ENCODE measurements around the gene KCMF1. TPM values are rescaled to one million over a fixed set of nuclear protein-coding genes. Genes with fewer than 3 reads are reported as not detected.

The KCMF1 gene
- total RNA-seq, 1 experiment from 2014 or later = 163 TPM

DNA sequence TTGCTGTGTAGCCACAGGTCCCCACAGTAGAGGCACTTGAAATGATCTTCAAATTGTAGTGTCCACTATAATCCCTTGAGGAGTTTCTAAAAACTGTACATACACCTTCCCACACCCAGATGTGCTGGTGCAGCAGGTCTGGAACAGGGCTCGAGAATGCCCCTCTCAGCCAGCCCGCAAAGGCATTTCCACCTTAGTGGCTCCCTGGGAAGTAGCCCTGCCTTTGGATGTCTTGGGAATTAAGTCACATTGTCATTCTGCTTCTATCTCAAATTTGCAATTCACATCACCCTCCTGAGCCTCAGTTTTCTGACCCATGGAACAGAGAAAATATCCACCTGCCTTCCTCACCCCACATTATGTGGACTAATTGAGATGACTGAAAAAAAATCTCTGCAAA lies 118.0 kb downstream of the KCMF1 start:
- DNase-seq (ENCODE audit: low read depth, low spot score) (no peak), ATAC-seq (no peak)
- no peaks in the 10 kb centered on the region for H3K9me3 ChIP-seq (ENCODE audit: control insufficient read depth, insufficient read depth, low read depth, low read length)
- ChIA-PET CTCF (interaction anchor here (0.5 kb wide), 1 partner anchor 19 kb away, joined by 3 read pairs; no protein-coding TSS in a partner anchor), POLR2A (interaction anchor here (0.6 kb wide), 1 partner anchor 226 kb away, joined by 3 read pairs; no protein-coding TSS in a partner anchor)
- TF ChIP-seq TCF7L2 (IDR thresholded peaks at IDR 0.05; ENCODE audit: low read depth, low read length) (no peak), POLR2AphosphoS5 (IDR thresholded peaks at IDR 0.05; ENCODE audit: low read depth, low read length) (no peak), SIN3A (IDR thresholded peaks at IDR 0.05; ENCODE audit: borderline replicate concordance, insufficient read depth, low read depth, low read length) (no peak)
- TF ChIP-seq, protein P1, sequence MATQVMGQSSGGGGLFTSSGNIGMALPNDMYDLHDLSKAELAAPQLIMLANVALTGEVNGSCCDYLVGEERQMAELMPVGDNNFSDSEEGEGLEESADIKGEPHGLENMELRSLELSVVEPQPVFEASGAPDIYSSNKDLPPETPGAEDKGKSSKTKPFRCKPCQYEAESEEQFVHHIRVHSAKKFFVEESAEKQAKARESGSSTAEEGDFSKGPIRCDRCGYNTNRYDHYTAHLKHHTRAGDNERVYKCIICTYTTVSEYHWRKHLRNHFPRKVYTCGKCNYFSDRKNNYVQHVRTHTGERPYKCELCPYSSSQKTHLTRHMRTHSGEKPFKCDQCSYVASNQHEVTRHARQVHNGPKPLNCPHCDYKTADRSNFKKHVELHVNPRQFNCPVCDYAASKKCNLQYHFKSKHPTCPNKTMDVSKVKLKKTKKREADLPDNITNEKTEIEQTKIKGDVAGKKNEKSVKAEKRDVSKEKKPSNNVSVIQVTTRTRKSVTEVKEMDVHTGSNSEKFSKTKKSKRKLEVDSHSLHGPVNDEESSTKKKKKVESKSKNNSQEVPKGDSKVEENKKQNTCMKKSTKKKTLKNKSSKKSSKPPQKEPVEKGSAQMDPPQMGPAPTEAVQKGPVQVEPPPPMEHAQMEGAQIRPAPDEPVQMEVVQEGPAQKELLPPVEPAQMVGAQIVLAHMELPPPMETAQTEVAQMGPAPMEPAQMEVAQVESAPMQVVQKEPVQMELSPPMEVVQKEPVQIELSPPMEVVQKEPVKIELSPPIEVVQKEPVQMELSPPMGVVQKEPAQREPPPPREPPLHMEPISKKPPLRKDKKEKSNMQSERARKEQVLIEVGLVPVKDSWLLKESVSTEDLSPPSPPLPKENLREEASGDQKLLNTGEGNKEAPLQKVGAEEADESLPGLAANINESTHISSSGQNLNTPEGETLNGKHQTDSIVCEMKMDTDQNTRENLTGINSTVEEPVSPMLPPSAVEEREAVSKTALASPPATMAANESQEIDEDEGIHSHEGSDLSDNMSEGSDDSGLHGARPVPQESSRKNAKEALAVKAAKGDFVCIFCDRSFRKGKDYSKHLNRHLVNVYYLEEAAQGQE (IDR thresholded peaks at IDR 0.05; ENCODE audit: insufficient read depth in 1 of 2, low read depth in 2 of 2, low read length in 1 of 2) = no peak
- TF ChIP-seq, protein P2, sequence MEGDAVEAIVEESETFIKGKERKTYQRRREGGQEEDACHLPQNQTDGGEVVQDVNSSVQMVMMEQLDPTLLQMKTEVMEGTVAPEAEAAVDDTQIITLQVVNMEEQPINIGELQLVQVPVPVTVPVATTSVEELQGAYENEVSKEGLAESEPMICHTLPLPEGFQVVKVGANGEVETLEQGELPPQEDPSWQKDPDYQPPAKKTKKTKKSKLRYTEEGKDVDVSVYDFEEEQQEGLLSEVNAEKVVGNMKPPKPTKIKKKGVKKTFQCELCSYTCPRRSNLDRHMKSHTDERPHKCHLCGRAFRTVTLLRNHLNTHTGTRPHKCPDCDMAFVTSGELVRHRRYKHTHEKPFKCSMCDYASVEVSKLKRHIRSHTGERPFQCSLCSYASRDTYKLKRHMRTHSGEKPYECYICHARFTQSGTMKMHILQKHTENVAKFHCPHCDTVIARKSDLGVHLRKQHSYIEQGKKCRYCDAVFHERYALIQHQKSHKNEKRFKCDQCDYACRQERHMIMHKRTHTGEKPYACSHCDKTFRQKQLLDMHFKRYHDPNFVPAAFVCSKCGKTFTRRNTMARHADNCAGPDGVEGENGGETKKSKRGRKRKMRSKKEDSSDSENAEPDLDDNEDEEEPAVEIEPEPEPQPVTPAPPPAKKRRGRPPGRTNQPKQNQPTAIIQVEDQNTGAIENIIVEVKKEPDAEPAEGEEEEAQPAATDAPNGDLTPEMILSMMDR (IDR thresholded peaks at IDR 0.05) = no peak
- in situ Hi-C loops (cut with HindIII; ENCODE audit: low pct_unique_long_range_greater_than_20kb, low sequenced_read_pairs) (no loop called here), intact Hi-C loops (cut with micrococcal nuclease; ENCODE audit: unreplicated experiment) (no loop called here)
- no peaks in the 10 kb centered on the region for H3K4me1 ChIP-seq (ENCODE audit: control insufficient read depth, insufficient read depth, low read length)
- H3K27ac ChIP-seq (ENCODE audit: low read length) = no peak overlapping the region
- no peak overlapping the region for H3K4me3 ChIP-seq (ENCODE audit: low read depth in 2 of 2, low read length in 2 of 2)
- H3K36me3 ChIP-seq (ENCODE audit: control insufficient read depth, insufficient read depth, low read length) = no peaks in the 10 kb centered on the region
- no TSS peak for BruUV-seq (replicated peaks)
- H3K27me3 ChIP-seq (ENCODE audit: control insufficient read depth, insufficient read depth, low read length) = peaks cover 6% of the 10 kb centered on the region

DNA sequence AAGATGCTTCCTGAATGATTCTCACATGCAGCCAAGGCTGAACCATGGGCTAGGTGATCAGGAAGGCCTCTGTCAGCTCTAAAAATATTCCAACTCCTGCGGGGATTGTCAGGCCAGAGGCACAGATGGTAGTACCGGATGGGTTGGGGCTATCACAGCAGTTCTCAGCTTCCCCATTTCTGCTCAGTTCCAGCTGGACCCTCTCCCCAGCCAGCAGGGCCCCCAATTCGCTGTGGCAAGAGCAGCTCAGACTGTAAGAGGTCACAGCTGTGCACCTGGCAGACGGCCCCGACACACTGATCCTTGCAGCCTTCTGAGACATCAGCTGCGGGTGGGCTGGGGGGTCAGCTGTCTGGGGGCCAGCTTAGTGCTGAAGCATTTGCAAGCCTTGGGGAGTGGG lies 118.6 kb downstream of the KCMF1 start:
- H3K9me3 ChIP-seq (ENCODE audit: control insufficient read depth, insufficient read depth, low read depth, low read length) = no peaks in the 10 kb centered on the region
- CTCF ChIA-PET = interaction anchor here (0.5 kb wide), 1 partner anchor 18 kb away, joined by 3 read pairs; no protein-coding TSS in a partner anchor
- no peak overlapping the region for H3K4me3 ChIP-seq (ENCODE audit: low read depth in 2 of 2, low read length in 2 of 2)
- no peaks in the 10 kb centered on the region for H3K4me1 ChIP-seq (ENCODE audit: control insufficient read depth, insufficient read depth, low read length)
- H3K27me3 ChIP-seq (ENCODE audit: control insufficient read depth, insufficient read depth, low read length) = peaks cover 5% of the 10 kb centered on the region
- ATAC-seq (0 out of 2 replicates have a peak, but pooled peaks have one; percentile 34), DNase-seq (ENCODE audit: low read depth, low spot score) (no peak)
- no peaks in the 10 kb centered on the region for H3K36me3 ChIP-seq (ENCODE audit: control insufficient read depth, insufficient read depth, low read length)
- POLR2A ChIA-PET = no interaction called here
- in situ Hi-C loops (cut with HindIII; ENCODE audit: low pct_unique_long_range_greater_than_20kb, low sequenced_read_pairs) (no loop called here), intact Hi-C loops (cut with micrococcal nuclease; ENCODE audit: unreplicated experiment) (no loop called here)
- BruUV-seq (replicated peaks) = no TSS peak
- TF ChIP-seq POLR2AphosphoS5 (IDR thresholded peaks at IDR 0.05; ENCODE audit: low read depth, low read length) (no peak), SIN3A (IDR thresholded peaks at IDR 0.05; ENCODE audit: borderline replicate concordance, insufficient read depth, low read depth, low read length) (no peak), TCF7L2 (IDR thresholded peaks at IDR 0.05; ENCODE audit: low read depth, low read length) (no peak)
- TF ChIP-seq, protein P2 (IDR thresholded peaks at IDR 0.05) = no peak
- H3K27ac ChIP-seq (ENCODE audit: low read length) = no peak overlapping the region
